GM12878 (cell line): ENCODE measurements around the gene AIF1L. TPM values are rescaled to one million over a fixed set of nuclear protein-coding genes. Genes with fewer than 3 reads are reported as not detected.

Source experiments
- ATAC-seq: fragments of 200-7000 bp; cut with Tn5 transposase; 3 replicates; pipeline ENCODE4 v1.9.1; 2020; ENCODE audit warnings: mild to moderate bottlenecking, moderate library complexity
- BruUV-seq: library from RNA; stranded (reverse); fragments of 400-500 nt; replicated peaks from 2 replicates; lab custom pipeline; 2021; lab: Mats Ljungman, UMichigan
- CTCF ChIA-PET: fragments of 300-600 bp; sonication (Branson Sonifier 250); formaldehyde crosslinking; extraction: SDS; loops from one replicate; lab custom pipeline; 2021; ENCODE audit warnings: inconsistent platforms; lab: Yijun Ruan, JAX
- POLR2A ChIA-PET: fragments of 350-600 bp; formaldehyde crosslinking; extraction: SDS; loops from one replicate; lab custom pipeline; 2021; ENCODE audit warnings: inconsistent platforms; lab: Charles Lee
- RAD21 ChIA-PET: fragments of 300-600 bp; sonication (Branson Sonifier 250); formaldehyde crosslinking; loops from one replicate; lab custom pipeline; 2023; ENCODE audit warnings: antibody characterized with exemption; ENCODE audit not compliant: unreplicated experiment; lab: Charles Lee
- SMC1A ChIA-PET: fragments of 300-600 bp; sonication (Branson Sonifier 250); formaldehyde crosslinking; loops from one replicate; lab custom pipeline; 2023; ENCODE audit not compliant: unreplicated experiment, uncharacterized antibody; lab: Charles Lee
- DNase-seq: peaks from one replicate; pipeline ENCODE4 v3.0.0-alpha.2; 2011; ENCODE audit warnings: low read depth, low spot score
- FAIRE-seq: peaks from 3 replicates; lab custom pipeline; 2011; peaks lifted over from hg19 to GRCh38; lab: Jason Lieb, UNC
- H2AFZ ChIP-seq: 2 replicates; pipeline ENCODE4 v1.6.0; 2011; ENCODE audit warnings: low read depth, low read length, control low read depth; ENCODE audit not compliant: control insufficient read depth
- H3K27ac ChIP-seq: 2 replicates; pipeline ENCODE4 v1.5.1; 2011; ENCODE audit warnings: control low read depth; ENCODE audit not compliant: control insufficient read depth, insufficient read depth
- H3K27me3 ChIP-seq, 2 experiments: replicated peaks in 1 of 2; 2 replicates each; pipeline versions ENCODE4 v1.6.0 to v1.6.1; 2011; ENCODE audit warnings: low read length in 1 of 2; ENCODE audit not compliant: control insufficient read depth in 2 of 2, insufficient read depth in 2 of 2
- H3K36me3 ChIP-seq, 2 experiments: 2 replicates each; pipeline ENCODE4 v1.5.1; 2011; ENCODE audit warnings: low read length in 1 of 2; ENCODE audit not compliant: control insufficient read depth in 2 of 2, insufficient read depth in 2 of 2
- H3K4me1 ChIP-seq: 2 replicates; pipeline ENCODE4 v1.6.1; 2011; ENCODE audit warnings: mild to moderate bottlenecking, low read length, moderate library complexity, mixed read lengths; ENCODE audit not compliant: control insufficient read depth, insufficient read depth
- H3K4me2 ChIP-seq: 2 replicates; pipeline ENCODE4 v1.6.0; 2011; ENCODE audit warnings: control low read depth; ENCODE audit not compliant: control insufficient read depth, insufficient read depth
- H3K4me3 ChIP-seq: fragments of 200-600 bp; sonication (generic); 2 replicates; pipeline ENCODE4 v1.5.1; 2016
- H3K79me2 ChIP-seq: 2 replicates; pipeline ENCODE4 v1.6.0; 2011; ENCODE audit warnings: low read length; ENCODE audit not compliant: control insufficient read depth, insufficient read depth
- H3K9ac ChIP-seq: 2 replicates; pipeline ENCODE4 v1.8.0; 2011; ENCODE audit warnings: low read length, control low read depth, mixed read lengths; ENCODE audit not compliant: control insufficient read depth, insufficient read depth
- H3K9me3 ChIP-seq: replicated peaks from 3 replicates; pipeline ENCODE4 v1.5.1; 2011; ENCODE audit warnings: mild to moderate bottlenecking, low read length; ENCODE audit not compliant: control insufficient read depth, insufficient read depth
- H4K20me1 ChIP-seq: 2 replicates; pipeline ENCODE4 v1.6.0; 2011; ENCODE audit not compliant: control insufficient read depth, insufficient read depth
- EED ChIP-seq: sonication (generic); IDR thresholded peaks from 2 replicates; pipeline ENCODE4 v1.6.1; 2016; ENCODE audit warnings: antibody characterized with exemption, low read depth
- GATAD2B ChIP-seq: fragments of 450-650 bp; conservative IDR thresholded peaks from 2 replicates; pipeline ENCODE4 v1.6.1; 2017; ENCODE audit warnings: low read depth, mild to moderate bottlenecking, moderate library complexity
- IRF4 ChIP-seq: IDR thresholded peaks from 2 replicates; pipeline ENCODE4 v1.6.1; 2011; ENCODE audit warnings: low read depth, low read length
- NFYB ChIP-seq: IDR thresholded peaks from 2 replicates; pipeline ENCODE4 v1.6.1; 2011; ENCODE audit warnings: low read depth, mild to moderate bottlenecking, low read length, improper control_type of control experiment, moderate library complexity; ENCODE audit not compliant: insufficient read depth
- NRF1 ChIP-seq: conservative IDR thresholded peaks from 2 replicates; pipeline ENCODE4 v1.6.1; 2011; ENCODE audit warnings: mild to moderate bottlenecking, low read depth, low read length, improper control_type of control experiment
- SMARCA5 ChIP-seq: fragments of 450-650 bp; IDR thresholded peaks from 2 replicates; pipeline ENCODE4 v1.6.1; 2017; ENCODE audit warnings: mild to moderate bottlenecking
- STAT3 ChIP-seq: IDR thresholded peaks from 2 replicates; pipeline ENCODE4 v1.6.1; 2011; ENCODE audit warnings: low read depth, low read length, improper control_type of control experiment
- TBL1XR1 ChIP-seq: IDR thresholded peaks from 2 replicates; pipeline ENCODE4 v1.6.1; 2012; ENCODE audit warnings: low read depth, low read length, improper control_type of control experiment
- USF1 ChIP-seq: IDR thresholded peaks from 2 replicates; pipeline ENCODE4 v1.6.1; 2011; ENCODE audit warnings: borderline replicate concordance, low read depth, mild to moderate bottlenecking, moderate library complexity, mixed read lengths, low read length; ENCODE audit not compliant: insufficient read depth; ENCODE audit errors: extremely low read length
- WRNIP1 ChIP-seq: IDR thresholded peaks from 2 replicates; pipeline ENCODE4 v1.6.1; 2011; ENCODE audit warnings: low read depth, low read length, improper control_type of control experiment, borderline replicate concordance
- ZNF207 ChIP-seq: fragments of 450-650 bp; IDR thresholded peaks from 2 replicates; pipeline ENCODE4 v1.6.1; 2014; ENCODE audit warnings: antibody characterized with exemption, mild to moderate bottlenecking, borderline replicate concordance
- WGBS: methylation state at CpG from one replicate; pipeline ENCODE4 v1.1.6; 2016; ENCODE audit warnings: low lambda C conversion rate; ENCODE audit not compliant: insufficient replicate concordance, insufficient coverage; ENCODE audit errors: missing lambda C conversion rate; 5-methylcytosine and 5-hydroxymethylcytosine counted together
- in situ Hi-C: fragments of 300-500 bp; cut with MboI; formaldehyde crosslinking; loops from 9 replicates; pipeline ENCODE4 v1.14.3; 2018; ENCODE audit warnings: mixed read lengths
- intact Hi-C: fragments of 100-400 bp; cut with micrococcal nuclease; formaldehyde crosslinking; loops from one replicate; pipeline ENCODE4 v1.14.2; 2022; ENCODE audit not compliant: unreplicated experiment
- polyA plus RNA-seq, 11 experiments: library from polyadenylated mRNA; depleted of rRNA in 4 of 11; unstranded in 6 of 11; stranded (reverse) in 5 of 11; fragments of >200 nt; fragmentation: Nextera tagmentation in 4 of 11; fragmentation: Illumina TruSeq in 1 of 11; extraction: Ambion mirVana in 4 of 11; extraction: Trizol in 1 of 11; gene quantifications; 1 replicate in 1 of 11; 2 replicates in 10 of 11; pipeline versions ENCODE4 v1.2.1 to v1.2.3, GENCODE V29; 2011 to 2016; ENCODE audit warnings: inconsistent platforms in 2 of 11, missing spikeins in 2 of 11, low read depth in 1 of 11
- total RNA-seq, 4 experiments: library from RNA; depleted of rRNA in 3 of 4; stranded (reverse); fragments of >200 nt in 3 of 4; fragmentation: Illumina TruSeq in 1 of 4; extraction: Trizol in 1 of 4; gene quantifications; 2 replicates each; pipeline versions ENCODE4 v1.2.1 to v1.2.3, GENCODE V29; 2013 to 2021
- TF ChIP-seq, protein P1 (sequence below): IDR thresholded peaks from 2 replicates; pipeline ENCODE4 v1.6.1; 2012; ENCODE audit warnings: mild to moderate bottlenecking, low read depth, low read length

Gene AIF1L
- total and polyA plus RNA-seq, 10 of the 15 experiments (the other 5 are each of a cell fraction or from before 2014, with no cell fraction given), result 0.07 to 0.15 (median 0.08) TPM; not detected in 7

- CTCF ChIA-PET, result interaction anchor here (0.7 to 1.3 kb wide), 3 partner anchors 9 to 364 kb away, joined by 3 to 4 read pairs (median 3); no protein-coding TSS in a partner anchor
- Histone ChIP-seq H3K4me2 (no peak overlapping the region), H4K20me1 (no peaks in the 10 kb centered on the region), H3K27me3 (no peaks in the 10 kb centered on the region), H2AFZ (no peak overlapping the region), H3K36me3 (no peaks in the 10 kb centered on the region), H3K9ac (no peak overlapping the region), H3K4me1 (no peaks in the 10 kb centered on the region), H3K79me2 (no peaks in the 10 kb centered on the region), H3K9me3 (no peaks in the 10 kb centered on the region), H3K27ac (no peak overlapping the region), H3K4me3 (no peak overlapping the region)
- ATAC-seq (no peak), DNase-seq (no peak), FAIRE-seq (no peak)
- TF ChIP-seq IRF4, result no peak
- TF ChIP-seq, protein P1, sequence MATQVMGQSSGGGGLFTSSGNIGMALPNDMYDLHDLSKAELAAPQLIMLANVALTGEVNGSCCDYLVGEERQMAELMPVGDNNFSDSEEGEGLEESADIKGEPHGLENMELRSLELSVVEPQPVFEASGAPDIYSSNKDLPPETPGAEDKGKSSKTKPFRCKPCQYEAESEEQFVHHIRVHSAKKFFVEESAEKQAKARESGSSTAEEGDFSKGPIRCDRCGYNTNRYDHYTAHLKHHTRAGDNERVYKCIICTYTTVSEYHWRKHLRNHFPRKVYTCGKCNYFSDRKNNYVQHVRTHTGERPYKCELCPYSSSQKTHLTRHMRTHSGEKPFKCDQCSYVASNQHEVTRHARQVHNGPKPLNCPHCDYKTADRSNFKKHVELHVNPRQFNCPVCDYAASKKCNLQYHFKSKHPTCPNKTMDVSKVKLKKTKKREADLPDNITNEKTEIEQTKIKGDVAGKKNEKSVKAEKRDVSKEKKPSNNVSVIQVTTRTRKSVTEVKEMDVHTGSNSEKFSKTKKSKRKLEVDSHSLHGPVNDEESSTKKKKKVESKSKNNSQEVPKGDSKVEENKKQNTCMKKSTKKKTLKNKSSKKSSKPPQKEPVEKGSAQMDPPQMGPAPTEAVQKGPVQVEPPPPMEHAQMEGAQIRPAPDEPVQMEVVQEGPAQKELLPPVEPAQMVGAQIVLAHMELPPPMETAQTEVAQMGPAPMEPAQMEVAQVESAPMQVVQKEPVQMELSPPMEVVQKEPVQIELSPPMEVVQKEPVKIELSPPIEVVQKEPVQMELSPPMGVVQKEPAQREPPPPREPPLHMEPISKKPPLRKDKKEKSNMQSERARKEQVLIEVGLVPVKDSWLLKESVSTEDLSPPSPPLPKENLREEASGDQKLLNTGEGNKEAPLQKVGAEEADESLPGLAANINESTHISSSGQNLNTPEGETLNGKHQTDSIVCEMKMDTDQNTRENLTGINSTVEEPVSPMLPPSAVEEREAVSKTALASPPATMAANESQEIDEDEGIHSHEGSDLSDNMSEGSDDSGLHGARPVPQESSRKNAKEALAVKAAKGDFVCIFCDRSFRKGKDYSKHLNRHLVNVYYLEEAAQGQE, result no peak
- no peak for TF ChIP-seq USF1
- no peak for TF ChIP-seq GATAD2B
- TF ChIP-seq TBL1XR1, result no peak
- TF ChIP-seq STAT3, result no peak
- no peak for TF ChIP-seq NRF1
- TF ChIP-seq EED, result no peak
- no peak for TF ChIP-seq ZNF207
- no peak for TF ChIP-seq WRNIP1
- TF ChIP-seq SMARCA5, result no peak
- TF ChIP-seq NFYB, result no peak
- intact Hi-C loops (no loop called here), in situ Hi-C loops (no loop called here)
- WGBS, result 58% methylated on average over 3 of the region's 3 CpGs
- POLR2A ChIA-PET, result no interaction called here
- SMC1A ChIA-PET, result no interaction called here
- BruUV-seq, result no TSS peak
- RAD21 ChIA-PET, result interaction anchor here (0.8 kb wide), 1 partner anchor 282 kb away, joined by 3 read pairs; no protein-coding TSS in a partner anchor
Observed at GRCh38 chr9:131053896-131054295, 42.4 kb upstream of the AIF1L start.
